ENCODE results near the gene CRAMP1.

The CRAMP1 gene

GRCh38 chr16:1705688-1706385 is 93.7 kb downstream of the CRAMP1 start, which contains the start of gene MAPK8IP3 (continued):
- no peak; the same call in none of the 2 replicates for TF ChIP-seq ZBTB10 (tag by site-specific recombination; IDR thresholded peaks at IDR 0.05)
- peak; percentile 87 for TF ChIP-seq ZBTB20 (tag by site-specific recombination; IDR thresholded peaks at IDR 0.05)
- TF ChIP-seq ZNF830 (tag by site-specific recombination; IDR thresholded peaks at IDR 0.05; ENCODE audit: low read depth) = no peak
- TF ChIP-seq ZNF292 (tag by site-specific recombination; IDR thresholded peaks at IDR 0.05; ENCODE audit: borderline replicate concordance, low read depth) = no peak
- peak; percentile 42; the same call in 1 of the 2 replicates for TF ChIP-seq ZNF843 (tag by site-specific recombination; IDR thresholded peaks at IDR 0.05)
- TF ChIP-seq ZNF449 (tag by site-specific recombination; IDR thresholded peaks at IDR 0.05) = no peak
- TF ChIP-seq ZNF132 (tag by site-specific recombination; IDR thresholded peaks at IDR 0.05; ENCODE audit: borderline replicate concordance) = no peak
- TF ChIP-seq ZNF624 (tag by site-specific recombination; IDR thresholded peaks at IDR 0.05) = no peak
- TF ChIP-seq ZNF37A (tag by site-specific recombination; IDR thresholded peaks at IDR 0.05) = peak; percentile 65; the same call in 1 of the 2 replicates
- TF ChIP-seq KLF17 (tag by site-specific recombination; IDR thresholded peaks at IDR 0.05) = peak; percentile 83
- peak; percentile 94 for TF ChIP-seq ZBTB17 (tag by site-specific recombination; IDR thresholded peaks at IDR 0.05)
- no peak for TF ChIP-seq ZNF433 (tag by site-specific recombination; IDR thresholded peaks at IDR 0.05; ENCODE audit: low read depth)
- peak; percentile 44; the same call in 1 of the 2 replicates for TF ChIP-seq ZNF341 (tag by site-specific recombination; IDR thresholded peaks at IDR 0.05; ENCODE audit: low read depth)
- TF ChIP-seq ZNF202 (tag by site-specific recombination; IDR thresholded peaks at IDR 0.05; ENCODE audit: borderline replicate concordance) = no peak
- peak; percentile 92 for TF ChIP-seq ZBTB1 (tag by site-specific recombination; IDR thresholded peaks at IDR 0.05)
- peak; percentile 95 for TF ChIP-seq ZNF362 (tag by site-specific recombination; IDR thresholded peaks at IDR 0.05)
- TF ChIP-seq ZFHX2 (tag by site-specific recombination; conservative IDR thresholded peaks at IDR 0.05) = peak; percentile 65
- TF ChIP-seq WT1 (tag by site-specific recombination; IDR thresholded peaks at IDR 0.05) = 0 out of 2 replicates have a peak, but pooled peaks have one; percentile 49
- no peak for TF ChIP-seq ZNF426 (tag by site-specific recombination; IDR thresholded peaks at IDR 0.05)
- TF ChIP-seq ZNF544 (tag by site-specific recombination; IDR thresholded peaks at IDR 0.05) = no peak
- peak; percentile 87 for TF ChIP-seq PRDM10 (tag by site-specific recombination; IDR thresholded peaks at IDR 0.05)
- peak; percentile 70; the same call in 1 of the 2 replicates for TF ChIP-seq ZNF24 (tag by site-specific recombination; IDR thresholded peaks at IDR 0.05)
- TF ChIP-seq, protein P1, sequence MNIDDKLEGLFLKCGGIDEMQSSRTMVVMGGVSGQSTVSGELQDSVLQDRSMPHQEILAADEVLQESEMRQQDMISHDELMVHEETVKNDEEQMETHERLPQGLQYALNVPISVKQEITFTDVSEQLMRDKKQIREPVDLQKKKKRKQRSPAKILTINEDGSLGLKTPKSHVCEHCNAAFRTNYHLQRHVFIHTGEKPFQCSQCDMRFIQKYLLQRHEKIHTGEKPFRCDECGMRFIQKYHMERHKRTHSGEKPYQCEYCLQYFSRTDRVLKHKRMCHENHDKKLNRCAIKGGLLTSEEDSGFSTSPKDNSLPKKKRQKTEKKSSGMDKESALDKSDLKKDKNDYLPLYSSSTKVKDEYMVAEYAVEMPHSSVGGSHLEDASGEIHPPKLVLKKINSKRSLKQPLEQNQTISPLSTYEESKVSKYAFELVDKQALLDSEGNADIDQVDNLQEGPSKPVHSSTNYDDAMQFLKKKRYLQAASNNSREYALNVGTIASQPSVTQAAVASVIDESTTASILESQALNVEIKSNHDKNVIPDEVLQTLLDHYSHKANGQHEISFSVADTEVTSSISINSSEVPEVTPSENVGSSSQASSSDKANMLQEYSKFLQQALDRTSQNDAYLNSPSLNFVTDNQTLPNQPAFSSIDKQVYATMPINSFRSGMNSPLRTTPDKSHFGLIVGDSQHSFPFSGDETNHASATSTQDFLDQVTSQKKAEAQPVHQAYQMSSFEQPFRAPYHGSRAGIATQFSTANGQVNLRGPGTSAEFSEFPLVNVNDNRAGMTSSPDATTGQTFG (tag by site-specific recombination; IDR thresholded peaks at IDR 0.05; ENCODE audit: borderline replicate concordance) = no peak
- no peak for TF ChIP-seq ZNF239 (tag by site-specific recombination; IDR thresholded peaks at IDR 0.05)
- TF ChIP-seq ZSCAN30 (tag by site-specific recombination; IDR thresholded peaks at IDR 0.05) = peak; percentile 91
- TF ChIP-seq KLF8 (tag by site-specific recombination; IDR thresholded peaks at IDR 0.05) = peak; percentile 84; the same call in 1 of the 2 replicates
- TF ChIP-seq ZNF23 (tag by site-specific recombination; IDR thresholded peaks at IDR 0.05; ENCODE audit: borderline replicate concordance) = no peak
